PC-9 (cell line): Measurements from ENCODE around the gene PLEKHH1. TPM values are rescaled to one million over a fixed set of nuclear protein-coding genes. Genes with fewer than 3 reads are reported as not detected.

Source experiments
- BruUV-seq: library from RNA; stranded (reverse); fragments of 400-500 nt; replicated peaks from 2 replicates; lab custom pipeline; 2021; lab: Mats Ljungman, UMichigan
- CTCF ChIA-PET: fragments of 300-600 bp; sonication (Branson Sonifier 250); formaldehyde crosslinking; loops from one replicate; lab custom pipeline; 2022; ENCODE audit warnings: antibody characterized with exemption; lab: Charles Lee
- POLR2A ChIA-PET: fragments of 300-600 bp; sonication (Branson Sonifier 250); formaldehyde crosslinking; loops from one replicate; lab custom pipeline; 2022; ENCODE audit warnings: antibody characterized with exemption; ENCODE audit not compliant: unreplicated experiment; lab: Charles Lee
- DNase-seq, 2 experiments: peaks; one replicate each; pipeline versions ENCODE4 v3.0.0 to v3.0.0-alpha.2; 2015 to 2022; ENCODE audit warnings: mixed read lengths in 1 of 2
- H2AFZ ChIP-seq: fragments of 200-600 bp; sonication (generic); 2 replicates; pipeline ENCODE4 v1.8.1; 2017; ENCODE audit warnings: antibody characterized with exemption
- H3F3A ChIP-seq: fragments of 200-600 bp; sonication (generic); 2 replicates; pipeline ENCODE4 v1.8.1; 2017; ENCODE audit warnings: antibody characterized with exemption, mild to moderate bottlenecking, low read depth; ENCODE audit not compliant: insufficient read depth
- H3K27ac ChIP-seq: fragments of 200-600 bp; sonication (generic); 2 replicates; pipeline ENCODE4 v1.6.1; 2016; ENCODE audit warnings: mixed run types
- H3K27me3 ChIP-seq: fragments of 200-600 bp; sonication (generic); 2 replicates; pipeline ENCODE4 v1.6.1; 2016; ENCODE audit warnings: low read depth, mixed run types; ENCODE audit not compliant: insufficient read depth
- H3K36me3 ChIP-seq: fragments of 200-600 bp; sonication (generic); 2 replicates; pipeline ENCODE4 v1.6.1; 2016; ENCODE audit warnings: low read depth, mixed run types
- H3K4me1 ChIP-seq: fragments of 200-600 bp; sonication (generic); replicated peaks from 2 replicates; pipeline ENCODE4 v1.6.1; 2016; ENCODE audit warnings: mixed run types; ENCODE audit not compliant: insufficient read depth
- H3K4me2 ChIP-seq: fragments of 200-600 bp; sonication (generic); 2 replicates; pipeline ENCODE4 v1.6.1; 2017; ENCODE audit warnings: mixed run types
- H3K4me3 ChIP-seq: fragments of 200-600 bp; sonication (generic); 2 replicates; pipeline ENCODE4 v1.6.1; 2016; ENCODE audit warnings: mixed run types
- H3K79me2 ChIP-seq: fragments of 200-600 bp; sonication (generic); 2 replicates; pipeline ENCODE4 v1.6.1; 2017; ENCODE audit warnings: low read depth, mixed run types
- H3K9me2 ChIP-seq: fragments of 200-600 bp; sonication (generic); 2 replicates; pipeline ENCODE4 v1.8.1; 2017; ENCODE audit warnings: mild to moderate bottlenecking; ENCODE audit not compliant: insufficient read depth
- H3K9me3 ChIP-seq: fragments of 200-600 bp; sonication (generic); 2 replicates; pipeline ENCODE4 v1.8.1; 2016; ENCODE audit warnings: low read depth; ENCODE audit not compliant: insufficient read depth
- H4K20me1 ChIP-seq: fragments of 200-600 bp; sonication (generic); 2 replicates; pipeline ENCODE4 v1.8.1; 2017; ENCODE audit not compliant: insufficient read depth
- CTCF ChIP-seq: fragments of 200-600 bp; sonication (generic); conservative IDR thresholded peaks from 2 replicates; pipeline ENCODE4 v1.6.1; 2017; ENCODE audit warnings: mixed run types, antibody characterized with exemption, mild to moderate bottlenecking, moderate library complexity
- EZH2 ChIP-seq: fragments of 200-600 bp; sonication (generic); IDR thresholded peaks from 2 replicates; pipeline ENCODE4 v1.8.0; 2017; ENCODE audit warnings: antibody characterized with exemption, low read depth
- intact Hi-C: fragments of 100-400 bp; cut with micrococcal nuclease; formaldehyde crosslinking; loops from one replicate; pipeline ENCODE4 v1.10.0; 2022; ENCODE audit not compliant: unreplicated experiment
- total RNA-seq: library from RNA; stranded (reverse); gene quantifications from 2 replicates; pipeline ENCODE4 v1.2.3, GENCODE V29; 2021

The PLEKHH1 gene
- total RNA-seq, 1 experiment from 2014 or later, result 13.6 TPM

- intact Hi-C loops, result no loop called here
- Histone ChIP-seq H3K36me3 (no peaks in the 10 kb centered on the region), H3K9me3 (peaks cover 14% of the 10 kb centered on the region; the same call in 1 of the 2 replicates), H3K79me2 (no peaks in the 10 kb centered on the region), H3K27me3 (no peaks in the 10 kb centered on the region), H3K9me2 (no peaks in the 10 kb centered on the region), H2AFZ (no peak overlapping the region), H3F3A (no peaks in the 10 kb centered on the region), H4K20me1 (no peaks in the 10 kb centered on the region), H3K4me3 (no peak overlapping the region), H3K4me2 (no peak overlapping the region), H3K27ac (no peak overlapping the region), H3K4me1 (no peaks in the 10 kb centered on the region)
- TF ChIP-seq EZH2, result no peak
- no peak for TF ChIP-seq CTCF
- no peak for DNase-seq
- no TSS peak for BruUV-seq
- CTCF ChIA-PET, result no interaction called here
- POLR2A ChIA-PET, result no interaction called here
These were observed 35.9 kb upstream of the PLEKHH1 start for GRCh38 chr14:67497216-67497615.

- ChIA-PET POLR2A (no interaction called here), CTCF (no interaction called here)
- Histone ChIP-seq H3K9me3 (peaks cover 13% of the 10 kb centered on the region; the same call in 1 of the 2 replicates), H3K4me1 (no peaks in the 10 kb centered on the region), H3K4me3 (no peak overlapping the region), H4K20me1 (no peaks in the 10 kb centered on the region), H3F3A (no peaks in the 10 kb centered on the region), H3K27ac (no peak overlapping the region), H2AFZ (no peak overlapping the region), H3K79me2 (no peaks in the 10 kb centered on the region), H3K36me3 (no peaks in the 10 kb centered on the region), H3K27me3 (no peaks in the 10 kb centered on the region), H3K9me2 (no peaks in the 10 kb centered on the region), H3K4me2 (no peak overlapping the region)
- BruUV-seq, result no TSS peak
- intact Hi-C loops, result no loop called here
- DNase-seq, result no peak
- no peak for TF ChIP-seq EZH2
- TF ChIP-seq CTCF, result no peak
These were observed 35.4 kb upstream of the PLEKHH1 start for GRCh38 chr14:67497716-67498115.

GRCh38 chr14:67500981-67501380 is 32.1 kb upstream of the PLEKHH1 start:
- intact Hi-C loops, result no loop called here
- BruUV-seq, result no TSS peak
- H3K4me1 ChIP-seq, result no peaks in the 10 kb centered on the region
- ChIA-PET POLR2A (no interaction called here), CTCF (interaction anchor here (0.8 kb wide), 1 partner anchor 13 kb away, joined by 3 read pairs; no protein-coding TSS in a partner anchor)
- no peaks in the 10 kb centered on the region for H4K20me1 ChIP-seq
- H3F3A ChIP-seq, result no peaks in the 10 kb centered on the region
- no peaks in the 10 kb centered on the region for H3K36me3 ChIP-seq
- no peak for DNase-seq
- no peak overlapping the region for H2AFZ ChIP-seq
- H3K9me3 ChIP-seq, result no peaks in the 10 kb centered on the region
- TF ChIP-seq EZH2, result no peak
- no peak for TF ChIP-seq CTCF
- H3K27ac ChIP-seq, result no peak overlapping the region
- no peak overlapping the region for H3K4me2 ChIP-seq
- no peaks in the 10 kb centered on the region for H3K27me3 ChIP-seq
- no peak overlapping the region for H3K4me3 ChIP-seq
- no peaks in the 10 kb centered on the region for H3K79me2 ChIP-seq
- no peaks in the 10 kb centered on the region for H3K9me2 ChIP-seq
